Stomach (tissue), 4 donors: Measurements from ENCODE around the gene ENPP1.

Experiments used
- POLR2A ChIP-seq, 4 donors: fragments of 450-650 bp; IDR thresholded peaks; one replicate each; pipeline ENCODE4 v1.6.1; 2016; ENCODE audit warnings: antibody characterized with exemption in 4 of 4, control low read depth in 2 of 4, mild to moderate bottlenecking in 1 of 4, moderate library complexity in 1 of 4
- TF ChIP-seq, protein P1 (sequence below), 7 experiments: fragments of 450-650 bp in 4 of 7; fragments of 200-600 bp in 3 of 7; sonication (generic) in 3 of 7; IDR thresholded peaks; one replicate each; pipeline ENCODE4 v1.5.1; 2016 to 2019; ENCODE audit warnings: antibody characterized with exemption in 7 of 7, control low read depth in 2 of 7, mild to moderate bottlenecking in 1 of 7

DNA sequence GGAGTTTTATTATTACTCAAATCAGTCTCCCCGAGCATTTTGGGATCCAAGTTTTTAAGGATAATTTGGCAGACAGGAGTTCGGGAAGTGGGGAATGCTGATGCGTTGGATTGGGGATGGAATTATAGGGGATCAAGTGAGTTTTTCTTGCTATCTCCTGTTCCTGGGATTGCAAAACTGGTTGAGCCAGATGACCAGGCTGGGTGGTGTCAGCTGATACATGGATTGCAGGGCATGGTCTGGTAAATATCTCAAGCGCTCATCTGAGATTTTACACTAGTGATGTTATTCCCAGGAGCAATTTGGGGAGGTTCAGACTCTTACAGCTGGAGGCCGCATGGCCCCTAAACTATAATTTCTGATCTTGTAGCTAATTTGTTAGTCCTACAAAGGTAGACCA lies 54.7 kb downstream of the ENPP1 start:
- TF ChIP-seq, protein P1, sequence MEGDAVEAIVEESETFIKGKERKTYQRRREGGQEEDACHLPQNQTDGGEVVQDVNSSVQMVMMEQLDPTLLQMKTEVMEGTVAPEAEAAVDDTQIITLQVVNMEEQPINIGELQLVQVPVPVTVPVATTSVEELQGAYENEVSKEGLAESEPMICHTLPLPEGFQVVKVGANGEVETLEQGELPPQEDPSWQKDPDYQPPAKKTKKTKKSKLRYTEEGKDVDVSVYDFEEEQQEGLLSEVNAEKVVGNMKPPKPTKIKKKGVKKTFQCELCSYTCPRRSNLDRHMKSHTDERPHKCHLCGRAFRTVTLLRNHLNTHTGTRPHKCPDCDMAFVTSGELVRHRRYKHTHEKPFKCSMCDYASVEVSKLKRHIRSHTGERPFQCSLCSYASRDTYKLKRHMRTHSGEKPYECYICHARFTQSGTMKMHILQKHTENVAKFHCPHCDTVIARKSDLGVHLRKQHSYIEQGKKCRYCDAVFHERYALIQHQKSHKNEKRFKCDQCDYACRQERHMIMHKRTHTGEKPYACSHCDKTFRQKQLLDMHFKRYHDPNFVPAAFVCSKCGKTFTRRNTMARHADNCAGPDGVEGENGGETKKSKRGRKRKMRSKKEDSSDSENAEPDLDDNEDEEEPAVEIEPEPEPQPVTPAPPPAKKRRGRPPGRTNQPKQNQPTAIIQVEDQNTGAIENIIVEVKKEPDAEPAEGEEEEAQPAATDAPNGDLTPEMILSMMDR (IDR thresholded peaks at IDR 0.05): no peak
- TF ChIP-seq POLR2A (IDR thresholded peaks at IDR 0.05): no peak
